CD4-positive, CD25-positive, alpha-beta regulatory T cell (primary cell): ENCODE results near the gene PPM1F. TPM values are rescaled to one million over a fixed set of nuclear protein-coding genes. Genes with fewer than 3 reads are reported as not detected.
"Not testable (repeated sequence)": the region's sequence is repeated elsewhere in the genome, so short reads cannot be mapped to it uniquely, and the experiment has no call there.

Source experiments
- ATAC-seq, 2 donors: fragments of 150-1000 bp; cut with Tn5 transposase; one replicate each; pipeline ENCODE4 v1.10.0; 2021; ENCODE audit warnings: low read depth in 2 of 2, moderate number of reproducible peaks in 2 of 2, moderate library complexity in 1 of 2
- DNase-seq, 3 donors: peaks; one replicate each; pipeline versions ENCODE4 v3.0.0 to v3.0.0-alpha.2; 2012 to 2022; ENCODE audit warnings: mixed read lengths in 1 of 3
- H3K27ac ChIP-seq: one replicate; pipeline ENCODE4 v1.7.0; 2013; ENCODE audit warnings: mild to moderate bottlenecking, low read length; ENCODE audit not compliant: insufficient read depth, poor library complexity, severe bottlenecking
- H3K27me3 ChIP-seq: one replicate; pipeline ENCODE4 v1.7.0; 2013; ENCODE audit warnings: low read length; ENCODE audit not compliant: control insufficient read depth, insufficient read depth
- H3K36me3 ChIP-seq: one replicate; pipeline ENCODE4 v1.7.0; 2013; ENCODE audit warnings: mild to moderate bottlenecking, low read length, moderate library complexity; ENCODE audit not compliant: control insufficient read depth, insufficient read depth
- H3K4me1 ChIP-seq: 2 replicates; pipeline ENCODE4 v1.7.0; 2013; ENCODE audit warnings: mild to moderate bottlenecking, low read length; ENCODE audit not compliant: insufficient read depth, control insufficient read depth, poor library complexity, severe bottlenecking
- H3K4me3 ChIP-seq: one replicate; pipeline ENCODE4 v1.7.0; 2013; ENCODE audit warnings: low read depth, mild to moderate bottlenecking, low read length, moderate library complexity
- H3K9me3 ChIP-seq, 2 experiments: 1 replicate in 1 of 2; 2 replicates in 1 of 2; pipeline ENCODE4 v1.7.0; 2013; ENCODE audit warnings: low read length in 2 of 2, mild to moderate bottlenecking in 1 of 2, moderate library complexity in 1 of 2; ENCODE audit not compliant: control insufficient read depth in 2 of 2
- H3K27ac Mint-ChIP-seq, 3 donors: one replicate each; pipeline ENCODE4 v1.8.0; 2020 to 2022; ENCODE audit warnings: mild to moderate bottlenecking in 3 of 3, mixed read lengths in 3 of 3, moderate library complexity in 2 of 3
- H3K27me3 Mint-ChIP-seq: one replicate; pipeline ENCODE4 v1.8.0; 2022; ENCODE audit warnings: mild to moderate bottlenecking, mixed read lengths
- H3K36me3 Mint-ChIP-seq: one replicate; pipeline ENCODE4 v1.8.0; 2020; ENCODE audit warnings: mixed read lengths
- H3K4me1 Mint-ChIP-seq, 4 donors: one replicate each; pipeline ENCODE4 v1.8.0; 2020 to 2022; ENCODE audit warnings: mixed read lengths in 4 of 4, mild to moderate bottlenecking in 1 of 4
- H3K4me3 Mint-ChIP-seq, 4 donors: one replicate each; pipeline ENCODE4 v1.8.0; 2020 to 2022; ENCODE audit warnings: mild to moderate bottlenecking in 4 of 4, mixed read lengths in 4 of 4, moderate library complexity in 3 of 4
- H3K9me3 Mint-ChIP-seq, 7 donors: one replicate each; pipeline ENCODE4 v1.8.0; 2020 to 2022; ENCODE audit warnings: mixed read lengths in 7 of 7, mild to moderate bottlenecking in 3 of 7, moderate library complexity in 2 of 7
- polyA plus RNA-seq, 4 donors: library from polyadenylated mRNA; unstranded; fragments of 300-500 nt; fragmentation: Illumina TruSeq; gene quantifications; one replicate each; pipeline ENCODE4 v1.2.3, GENCODE V29; 2021
- total RNA-seq: library from RNA; stranded (reverse); gene quantifications from one replicate; pipeline ENCODE4 v1.2.3, GENCODE V29; 2022

The PPM1F gene
- total and polyA plus RNA-seq, 5 donors from 2014 or later = 5.6 to 19.6 (median 7.1) TPM

GRCh38 chr22:21896951-21897513 lies 55.6 kb downstream of the PPM1F start:
- peaks cover 0 to 5% (median 2%) of the 10 kb centered on the region in 4 donors for H3K4me1 Mint-ChIP-seq
- no peaks in the 10 kb centered on the region for H3K36me3 Mint-ChIP-seq
- Histone ChIP-seq H3K27me3 (no peaks in the 10 kb centered on the region), H3K4me1 (no peaks in the 10 kb centered on the region), H3K36me3 (no peaks in the 10 kb centered on the region), H3K27ac (no peak overlapping the region), H3K4me3 (no peak overlapping the region), H3K9me3 (no peaks in the 10 kb centered on the region)
- H3K4me3 Mint-ChIP-seq = no peak overlapping the region
- H3K27me3 Mint-ChIP-seq = peaks cover 20% of the 10 kb centered on the region
- H3K27ac Mint-ChIP-seq = no peak overlapping the region
- peaks cover 0 to 1% (median 0%) of the 10 kb centered on the region in 7 donors for H3K9me3 Mint-ChIP-seq
- DNase-seq (no peak), ATAC-seq (no peak)

GRCh38 chr22:21896275-21896674 lies 56.4 kb downstream of the PPM1F start:
- H3K27ac Mint-ChIP-seq, H3K9me3 Mint-ChIP-seq, H3K27ac ChIP-seq, H3K27me3 ChIP-seq, H3K4me3 ChIP-seq, H3K9me3 ChIP-seq, ATAC-seq, H3K4me1 Mint-ChIP-seq, H3K36me3 Mint-ChIP-seq, H3K4me3 Mint-ChIP-seq, DNase-seq, H3K4me1 ChIP-seq, H3K36me3 ChIP-seq: not testable (repeated sequence)
- H3K27me3 Mint-ChIP-seq = peaks cover 20% of the 10 kb centered on the region

- H3K4me1 Mint-ChIP-seq = peaks cover 0 to 5% (median 3%) of the 10 kb centered on the region in 4 donors
- peaks cover 25% of the 10 kb centered on the region for H3K27me3 Mint-ChIP-seq
- no peaks in the 10 kb centered on the region for H3K36me3 Mint-ChIP-seq
- H3K9me3 Mint-ChIP-seq = peaks cover 0 to 1% (median 0%) of the 10 kb centered on the region in 7 donors
- H3K4me3 ChIP-seq = no peak overlapping the region
- H3K9me3 ChIP-seq = no peaks in the 10 kb centered on the region
- no peak overlapping the region for H3K27ac Mint-ChIP-seq
- H3K36me3 ChIP-seq = no peaks in the 10 kb centered on the region
- no peak overlapping the region for H3K4me3 Mint-ChIP-seq
- no peaks in the 10 kb centered on the region for H3K27me3 ChIP-seq
- no peak overlapping the region for H3K27ac ChIP-seq
- ATAC-seq = no peak
- no peaks in the 10 kb centered on the region for H3K4me1 ChIP-seq
- no peak for DNase-seq
Measured at GRCh38 chr22:21894799-21895198, 57.8 kb downstream of the PPM1F start.

GRCh38 chr22:21889251-21889990 lies 63.2 kb downstream of the PPM1F start:
- Mint-ChIP-seq H3K27ac (no peak overlapping the region), H3K4me3 (no peak overlapping the region), H3K4me1 (peaks cover 0 to 5% (median under 1%) of the 10 kb centered on the region in 4 donors), H3K27me3 (peaks cover 10% of the 10 kb centered on the region), H3K9me3 (no peaks in the 10 kb centered on the region), H3K36me3 (peaks cover 4% of the 10 kb centered on the region)
- no peak overlapping the region for H3K27ac ChIP-seq
- H3K4me1 ChIP-seq = no peaks in the 10 kb centered on the region
- H3K9me3 ChIP-seq = no peaks in the 10 kb centered on the region
- ATAC-seq (no peak), DNase-seq (no peak)
- H3K27me3 ChIP-seq = no peaks in the 10 kb centered on the region
- no peaks in the 10 kb centered on the region for H3K36me3 ChIP-seq
- no peak overlapping the region for H3K4me3 ChIP-seq

- Histone ChIP-seq H3K4me1 (no peaks in the 10 kb centered on the region), H3K4me3 (no peak overlapping the region), H3K27me3 (no peaks in the 10 kb centered on the region), H3K27ac (no peak overlapping the region), H3K9me3 (no peaks in the 10 kb centered on the region), H3K36me3 (no peaks in the 10 kb centered on the region)
- Mint-ChIP-seq H3K27me3 (peaks cover 10% of the 10 kb centered on the region), H3K4me1 (peaks cover 0 to 5% (median 0%) of the 10 kb centered on the region in 4 donors), H3K27ac (no peak overlapping the region), H3K36me3 (peaks cover 4% of the 10 kb centered on the region), H3K9me3 (no peaks in the 10 kb centered on the region), H3K4me3 (no peak overlapping the region)
- ATAC-seq = no peak
- no peak for DNase-seq
Measured at GRCh38 chr22:21887841-21888240, 64.8 kb downstream of the PPM1F start.

GRCh38 chr22:21883930-21884329 lies 68.7 kb downstream of the PPM1F start:
- H3K4me3 Mint-ChIP-seq, H3K4me1 Mint-ChIP-seq, H3K27me3 Mint-ChIP-seq, H3K9me3 ChIP-seq, DNase-seq, H3K9me3 Mint-ChIP-seq, H3K27ac Mint-ChIP-seq, H3K4me3 ChIP-seq, H3K27ac ChIP-seq, H3K27me3 ChIP-seq, ATAC-seq, H3K4me1 ChIP-seq, H3K36me3 Mint-ChIP-seq, H3K36me3 ChIP-seq: not testable (repeated sequence)

- ATAC-seq, H3K4me1 Mint-ChIP-seq, H3K36me3 Mint-ChIP-seq, H3K4me1 ChIP-seq, H3K27me3 Mint-ChIP-seq, H3K9me3 Mint-ChIP-seq, H3K27ac ChIP-seq, H3K27me3 ChIP-seq, H3K9me3 ChIP-seq, DNase-seq, H3K4me3 Mint-ChIP-seq, H3K4me3 ChIP-seq, H3K36me3 ChIP-seq, H3K27ac Mint-ChIP-seq: not testable (repeated sequence)
Measured at GRCh38 chr22:21882754-21883333, 69.8 kb downstream of the PPM1F start.
